ENCODE results near the gene LRMDA. TPM values are rescaled to one million over a fixed set of nuclear protein-coding genes. Genes with fewer than 3 reads are reported as not detected.

The LRMDA gene
- total RNA-seq, 1 experiment from 2014 or later, result 4.8 TPM

- TF ChIP-seq TCF7L2 (IDR thresholded peaks at IDR 0.05; ENCODE audit: borderline replicate concordance, extremely low read depth, insufficient read depth, insufficient read length) (no peak), FOSL1 (IDR thresholded peaks at IDR 0.05; ENCODE audit: low read depth) (0 out of 2 replicates have a peak, but pooled peaks have one; percentile 11)
- H3K4me2 ChIP-seq (ENCODE audit: low read length), result peak overlapping the region; percentile 27; the same call in 1 of the 2 replicates
- CTCF ChIA-PET, result no interaction called here
- H2AFZ ChIP-seq (ENCODE audit: low read depth, low read length, poor library complexity, severe bottlenecking), result no peak overlapping the region
- no peak overlapping the region for H3K4me3 ChIP-seq (replicated peaks in 1 of 2; ENCODE audit: low read depth in 1 of 2, low read length in 2 of 2)
- H3K36me3 ChIP-seq (ENCODE audit: control insufficient read depth in 1 of 2, insufficient read depth in 2 of 2, low read length in 2 of 2), result no peaks in the 10 kb centered on the region
- DNase-seq (ENCODE audit: low read depth, low spot score), result no peak
- peaks cover 0 to 15% of the 10 kb centered on the region in 2 experiments; a peak in 2 of 4 replicates for H3K4me1 ChIP-seq (ENCODE audit: control insufficient read depth in 1 of 2, insufficient read depth in 2 of 2, low read length in 2 of 2)
- H3K9ac ChIP-seq (ENCODE audit: low read length), result no peak overlapping the region
- intact Hi-C loops (cut with micrococcal nuclease), result no loop called here
- H4K20me1 ChIP-seq (ENCODE audit: insufficient read depth), result no peaks in the 10 kb centered on the region
- peaks cover 3% of the 10 kb centered on the region; the same call in 1 of the 2 replicates for H3K27me3 ChIP-seq (ENCODE audit: insufficient read depth, low read length)
- H3K27ac ChIP-seq (ENCODE audit: low read depth, low read length), result no peak overlapping the region
- ATAC-seq, result peak; percentile 69
- POLR2A ChIA-PET, result no interaction called here
- RAD21 ChIA-PET (ENCODE audit: low non-redundant PET in 1 of 2, low total read pairs in 2 of 2, uncharacterized antibody in 2 of 2, unreplicated experiment in 2 of 2), result no interaction called here
- H3K79me2 ChIP-seq (ENCODE audit: insufficient read depth, low read length), result no peaks in the 10 kb centered on the region
- BruUV-seq (replicated peaks), result no TSS peak
- H3K9me2 ChIP-seq (ENCODE audit: insufficient read depth), result no peaks in the 10 kb centered on the region
- no peaks in the 10 kb centered on the region for H3K9me3 ChIP-seq (ENCODE audit: control insufficient read depth in 1 of 2, insufficient read depth in 1 of 2, low read depth in 1 of 2, low read length in 2 of 2)
Measured at GRCh38 chr10:76432016-76433012, 1000.9 kb downstream of the LRMDA start.

DNA sequence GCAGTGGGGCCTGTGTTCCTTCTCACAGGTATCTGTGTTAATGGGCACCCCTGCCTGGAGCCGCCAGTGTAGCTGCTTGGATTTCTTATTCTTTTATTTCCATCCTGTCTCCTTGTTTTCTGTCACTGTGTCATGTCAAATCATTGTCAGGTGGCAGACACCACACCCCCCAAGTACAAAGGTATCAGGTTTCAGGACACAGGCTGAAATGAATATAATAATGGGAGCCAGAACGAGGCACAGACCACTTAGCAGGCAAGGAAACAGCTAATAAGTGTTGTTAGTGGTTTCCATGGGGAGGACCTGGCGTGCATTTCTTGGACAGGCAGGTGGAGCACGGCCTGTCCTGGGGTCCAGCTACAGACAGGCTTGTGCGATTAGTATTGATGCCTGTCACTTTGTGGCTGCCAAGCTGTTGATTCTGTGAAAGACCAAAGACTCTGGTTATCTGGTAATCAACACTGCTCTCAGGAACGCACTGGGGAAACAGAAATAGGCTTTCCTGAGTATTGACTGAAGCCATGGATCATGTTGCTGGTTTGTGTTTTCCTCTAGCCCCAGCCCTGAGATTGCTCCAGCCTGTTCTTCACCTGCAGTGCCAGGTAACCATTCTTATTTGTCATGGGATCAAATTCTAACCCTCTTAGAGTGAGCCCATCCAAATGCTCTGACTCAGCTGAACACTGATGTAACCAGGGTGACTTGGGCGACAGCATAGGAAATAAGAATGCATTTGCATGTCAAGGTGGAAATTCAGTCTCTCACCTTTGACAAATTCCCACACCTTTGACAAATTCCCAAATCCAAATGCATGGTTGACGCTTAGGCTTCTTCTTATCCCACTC lies 1002.0 kb downstream of the LRMDA start:
- no peak overlapping the region for H2AFZ ChIP-seq (ENCODE audit: low read depth, low read length, poor library complexity, severe bottlenecking)
- no peaks in the 10 kb centered on the region for H3K79me2 ChIP-seq (ENCODE audit: insufficient read depth, low read length)
- H3K4me2 ChIP-seq (ENCODE audit: low read length), result no peak overlapping the region
- peaks cover 0 to 15% of the 10 kb centered on the region in 2 experiments; a peak in 2 of 4 replicates for H3K4me1 ChIP-seq (ENCODE audit: control insufficient read depth in 1 of 2, insufficient read depth in 2 of 2, low read length in 2 of 2)
- no peak for TF ChIP-seq SIN3A (IDR thresholded peaks at IDR 0.05; ENCODE audit: low read depth)
- TF ChIP-seq REST (IDR thresholded peaks at IDR 0.05; ENCODE audit: low read depth), result no peak
- no peak for TF ChIP-seq FOSL1 (IDR thresholded peaks at IDR 0.05; ENCODE audit: low read depth)
- no peak for TF ChIP-seq ELF1 (IDR thresholded peaks at IDR 0.05; ENCODE audit: borderline replicate concordance, low read depth)
- TF ChIP-seq ZNF274 (IDR thresholded peaks at IDR 0.05; ENCODE audit: low read depth, low read length), result no peak
- no peak overlapping the region for H3K4me3 ChIP-seq (replicated peaks in 1 of 2; ENCODE audit: low read depth in 1 of 2, low read length in 2 of 2)
- intact Hi-C loops (cut with micrococcal nuclease), result no loop called here
- H3K9ac ChIP-seq (ENCODE audit: low read length), result no peak overlapping the region
- H3K9me3 ChIP-seq (ENCODE audit: control insufficient read depth in 1 of 2, insufficient read depth in 1 of 2, low read depth in 1 of 2, low read length in 2 of 2), result no peaks in the 10 kb centered on the region
- RAD21 ChIA-PET (ENCODE audit: low non-redundant PET in 1 of 2, low total read pairs in 2 of 2, uncharacterized antibody in 2 of 2, unreplicated experiment in 2 of 2), result no interaction called here
- CTCF ChIA-PET, result no interaction called here
- H3K27ac ChIP-seq (ENCODE audit: low read depth, low read length), result no peak overlapping the region
- H3K27me3 ChIP-seq (ENCODE audit: insufficient read depth, low read length), result peaks cover 9% of the 10 kb centered on the region; the same call in 1 of the 2 replicates
- BruUV-seq (replicated peaks), result no TSS peak
- no peaks in the 10 kb centered on the region for H3K9me2 ChIP-seq (ENCODE audit: insufficient read depth)
- no peaks in the 10 kb centered on the region for H3K36me3 ChIP-seq (ENCODE audit: control insufficient read depth in 1 of 2, insufficient read depth in 2 of 2, low read length in 2 of 2)
- ATAC-seq (no peak), DNase-seq (ENCODE audit: low read depth, low spot score) (no peak)
- no peaks in the 10 kb centered on the region for H4K20me1 ChIP-seq (ENCODE audit: insufficient read depth)
- POLR2A ChIA-PET, result no interaction called here

Data from HCT116 (cell line).